GM19193 (cell line): ENCODE data around the gene C4orf50.

Experiments used
- POLR2A ChIP-seq: IDR thresholded peaks from 4 replicates; pipeline ENCODE4 v1.6.1; 2011; ENCODE audit not compliant: insufficient read depth, insufficient read length; ENCODE audit errors: extremely low read depth

Gene C4orf50

GRCh38 chr4:6018331-6018730, at the start of gene C4orf50:
Gene C4orf50, minus strand, starts transcription at chr4:6018431.
- no peak for TF ChIP-seq POLR2A

DNA sequence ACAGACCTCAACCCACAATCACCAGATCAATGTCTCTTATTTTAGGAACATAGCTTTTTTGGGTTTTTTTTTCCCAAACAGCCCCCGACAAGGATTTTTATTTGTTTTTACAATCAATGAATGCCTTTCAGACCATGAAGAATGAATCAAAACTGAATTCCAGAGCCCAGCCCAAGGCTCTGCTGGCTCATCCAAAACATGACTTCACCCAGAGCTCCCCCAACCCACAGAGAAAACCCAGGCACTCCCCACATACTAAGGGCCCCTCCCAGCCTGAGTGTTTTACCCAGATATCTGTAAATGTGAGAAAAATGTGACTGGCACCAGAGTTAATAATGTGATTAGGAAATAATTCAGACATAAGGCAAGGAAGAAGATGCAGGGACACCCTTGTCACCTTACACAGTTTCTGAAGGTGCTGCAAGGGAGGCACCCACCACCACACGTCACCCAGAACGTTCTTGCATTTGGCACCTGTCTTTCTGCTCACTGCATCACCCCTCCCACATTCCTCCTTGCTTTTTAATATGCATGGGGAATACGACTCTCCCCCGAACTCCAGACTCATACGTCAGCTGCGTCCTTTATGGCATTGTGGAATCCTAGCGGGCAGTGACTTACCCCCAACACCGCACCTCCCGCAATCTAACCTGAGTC, 47.8 kb upstream of the C4orf50 start:
- no peak for TF ChIP-seq POLR2A

DNA sequence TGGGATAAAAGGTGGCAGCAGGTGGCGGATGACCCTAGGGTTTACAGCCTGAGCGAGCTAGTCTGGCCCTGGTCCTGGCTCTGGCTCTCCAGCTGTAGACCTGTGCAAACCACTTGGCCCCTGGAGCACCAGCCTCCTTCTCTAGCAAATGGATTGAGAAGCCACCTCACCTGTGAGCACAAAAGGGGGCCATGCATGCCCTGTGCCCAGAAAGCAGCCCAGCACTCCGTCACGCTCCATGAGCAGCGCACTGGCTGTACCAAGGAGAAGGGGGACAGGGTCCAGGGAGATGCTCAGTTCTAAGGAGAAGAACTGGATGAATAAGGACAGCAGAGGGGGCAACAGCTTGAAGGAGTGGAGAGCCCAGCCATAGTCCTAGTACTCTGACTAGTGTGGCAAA, 46.9 kb upstream of the C4orf50 start:
- no peak for TF ChIP-seq POLR2A

- TF ChIP-seq POLR2A: no peak
Observed at GRCh38 chr4:6064383-6064782, 46.2 kb upstream of the C4orf50 start.

- TF ChIP-seq POLR2A: no peak
Observed at GRCh38 chr4:6063684-6064083, 45.5 kb upstream of the C4orf50 start.

GRCh38 chr4:6062133-6062532, 43.9 kb upstream of the C4orf50 start:
- TF ChIP-seq POLR2A: no peak

DNA sequence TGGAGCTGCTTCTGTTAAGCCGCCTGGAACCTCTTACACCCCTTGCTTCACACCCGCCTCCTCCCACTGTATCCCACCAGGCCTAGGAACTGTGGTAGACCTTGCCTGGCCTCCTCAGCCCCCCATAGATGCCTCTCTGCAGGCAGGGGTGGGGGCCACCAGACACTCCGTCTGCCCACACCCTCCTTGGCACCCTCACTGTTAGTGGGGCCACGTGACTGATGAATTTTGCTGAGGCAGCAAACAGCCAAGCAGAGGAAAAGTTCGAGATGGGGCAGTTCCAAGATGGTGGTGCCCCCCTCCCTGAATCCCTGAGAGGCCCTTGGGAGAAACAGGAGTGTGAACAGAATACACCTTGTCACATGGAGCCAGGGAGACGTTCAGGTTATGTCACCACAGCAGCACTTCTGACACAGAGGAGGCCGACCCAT, 41.2 kb upstream of the C4orf50 start:
- TF ChIP-seq POLR2A: no peak

DNA sequence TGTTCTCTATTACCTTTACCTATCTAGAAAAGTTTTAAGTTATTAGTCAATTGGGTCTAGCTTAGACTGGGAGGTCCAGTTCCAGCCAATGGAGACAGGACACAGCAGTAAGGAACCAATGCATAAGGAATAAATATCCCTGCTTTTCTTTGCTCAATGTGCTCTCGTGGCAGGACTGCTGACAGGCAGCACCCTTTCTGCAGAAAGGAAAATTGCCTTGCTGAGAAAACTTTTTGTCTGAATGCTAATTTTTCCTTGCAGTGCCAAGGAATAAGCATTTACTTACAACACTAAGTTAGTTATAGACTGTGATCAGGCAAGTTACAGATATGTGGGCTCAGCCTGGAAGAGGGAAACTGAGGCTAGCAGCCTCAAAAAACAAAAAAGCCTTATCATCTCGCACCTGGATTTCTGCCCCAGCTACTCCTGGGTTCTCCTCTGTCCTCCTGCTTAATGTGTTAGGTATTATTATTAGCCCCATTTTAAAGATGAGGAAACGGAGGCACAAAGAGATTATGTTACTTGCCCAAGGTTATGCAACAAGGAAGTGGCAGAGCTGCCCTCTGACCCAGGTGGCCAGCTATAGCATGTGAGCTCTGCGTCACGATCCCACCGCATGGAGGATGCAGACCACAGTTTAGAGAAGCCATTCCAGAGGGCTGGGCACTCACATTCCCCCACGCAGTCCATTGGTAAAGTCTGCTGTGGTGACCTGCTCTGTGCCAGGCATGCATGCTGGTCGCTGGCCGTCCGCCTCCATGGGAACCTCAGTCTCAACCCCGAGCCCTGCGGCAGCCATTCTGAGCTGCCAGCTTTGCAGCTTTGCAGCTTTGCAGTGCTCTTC, 40.5 kb upstream of the C4orf50 start:
- no peak for TF ChIP-seq POLR2A

DNA sequence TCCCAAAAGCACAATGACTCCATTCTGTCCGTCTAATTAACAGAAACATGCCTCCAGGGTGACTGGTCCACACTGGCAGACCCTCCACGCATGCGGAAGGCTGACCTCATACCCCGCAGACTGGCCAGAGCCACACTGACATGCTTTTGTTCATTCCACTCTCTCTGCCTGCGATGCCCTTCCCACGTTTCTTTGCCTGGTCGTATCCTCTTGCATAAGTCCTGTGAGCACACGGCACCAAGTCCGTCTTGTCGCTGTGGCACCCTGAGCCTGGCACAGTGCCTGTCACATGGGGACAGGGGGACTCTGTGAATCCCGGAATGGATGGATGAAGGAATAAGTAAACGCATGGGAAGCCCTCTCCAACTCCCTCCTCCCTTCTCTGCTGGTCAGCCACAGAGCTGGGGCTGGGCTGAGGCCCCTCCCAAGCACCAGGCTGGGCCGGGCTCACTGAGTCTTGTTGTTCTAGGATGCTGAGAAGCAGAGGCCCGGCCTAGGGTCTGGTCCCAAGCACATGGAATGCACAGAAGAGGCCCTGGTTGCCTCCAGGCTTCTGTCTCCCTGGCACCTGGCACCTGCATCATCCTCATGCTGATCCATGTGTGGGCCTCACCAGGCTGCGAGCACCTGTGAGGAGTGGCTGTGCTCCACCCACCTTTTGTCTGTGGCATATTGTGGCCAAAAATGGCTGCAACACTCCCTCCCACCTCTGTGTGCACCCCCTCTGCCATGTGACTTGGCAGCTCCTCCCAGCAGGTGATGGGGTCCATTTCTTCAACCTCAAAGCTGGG, 38.9 kb upstream of the C4orf50 start:
- no peak for TF ChIP-seq POLR2A

GRCh38 chr4:6055436-6055835, 37.2 kb upstream of the C4orf50 start:
- no peak for TF ChIP-seq POLR2A

DNA sequence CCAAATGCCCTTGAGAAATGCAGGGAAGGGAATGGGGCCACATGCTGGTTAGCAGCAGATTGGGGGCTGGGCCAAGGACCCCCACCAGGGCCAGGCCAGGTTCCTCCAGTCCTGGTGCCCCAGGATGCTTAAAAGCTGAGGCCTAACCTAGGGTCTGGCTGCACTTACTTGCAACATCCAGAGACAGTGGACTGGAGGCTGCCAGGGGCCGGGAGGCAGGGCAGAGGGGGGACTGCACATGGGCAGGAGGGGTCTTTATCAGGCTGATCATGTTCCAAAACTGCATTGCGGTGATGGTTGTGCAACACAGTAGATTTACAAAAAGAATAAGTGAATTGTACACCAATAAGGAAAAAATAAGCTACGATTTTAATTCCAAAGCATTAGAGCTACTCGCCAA, 36.8 kb upstream of the C4orf50 start:
- TF ChIP-seq POLR2A: no peak

DNA sequence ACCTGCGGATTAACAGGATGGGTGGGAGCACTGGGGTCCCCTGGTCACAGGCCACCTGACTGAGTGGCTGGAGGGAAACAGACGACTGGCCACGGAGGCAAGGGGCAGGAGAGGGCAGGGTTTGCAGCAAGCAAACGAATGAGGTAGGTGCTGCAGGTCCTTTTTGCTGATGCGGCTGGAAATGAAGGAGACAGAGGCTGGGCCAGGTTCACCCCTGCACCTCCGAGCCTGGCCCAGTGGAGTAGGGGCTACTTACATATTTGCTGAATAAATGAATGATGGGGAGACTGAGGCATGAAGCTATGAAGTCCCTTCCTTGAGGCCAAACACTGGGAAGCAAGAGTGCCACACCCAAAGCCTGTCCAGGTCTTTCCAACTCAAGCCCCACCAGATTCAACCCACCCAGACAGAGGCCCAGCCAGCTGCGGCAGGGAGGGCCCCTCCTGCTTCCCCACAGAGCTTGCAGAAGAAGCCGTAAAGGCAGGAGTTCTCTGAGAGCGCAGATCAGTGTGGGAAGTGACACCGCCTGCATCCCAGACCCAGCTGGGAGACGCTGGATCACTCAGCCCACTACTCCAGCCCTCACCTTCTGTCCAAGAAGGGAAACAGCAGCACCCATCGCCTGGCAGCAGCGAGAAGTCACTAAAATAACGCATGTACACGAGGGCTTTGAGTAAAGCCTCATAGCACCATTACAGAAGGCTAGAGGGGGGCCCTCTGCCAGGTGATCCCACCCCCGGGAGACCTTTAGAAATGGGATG, 36.1 kb upstream of the C4orf50 start:
- no peak for TF ChIP-seq POLR2A

DNA sequence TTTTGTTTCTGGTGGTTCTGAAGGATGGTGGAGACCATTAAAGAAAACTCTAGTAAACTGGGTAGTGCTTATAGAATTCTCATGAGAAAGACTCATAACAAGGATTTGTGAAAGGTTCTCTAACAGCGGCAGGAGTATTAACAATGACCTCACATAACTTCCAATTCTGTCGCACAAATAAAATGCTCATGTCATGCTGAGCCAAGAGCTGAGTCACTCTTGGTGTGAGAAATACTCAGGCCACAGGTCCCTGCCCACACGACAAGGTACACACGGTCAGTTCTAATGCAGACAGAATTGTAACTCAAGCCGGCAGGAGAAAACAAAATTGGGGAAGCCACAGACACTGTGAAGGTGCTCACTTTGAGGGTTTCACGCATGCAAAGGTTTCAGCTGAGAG, 34.4 kb upstream of the C4orf50 start:
- TF ChIP-seq POLR2A: no peak

DNA sequence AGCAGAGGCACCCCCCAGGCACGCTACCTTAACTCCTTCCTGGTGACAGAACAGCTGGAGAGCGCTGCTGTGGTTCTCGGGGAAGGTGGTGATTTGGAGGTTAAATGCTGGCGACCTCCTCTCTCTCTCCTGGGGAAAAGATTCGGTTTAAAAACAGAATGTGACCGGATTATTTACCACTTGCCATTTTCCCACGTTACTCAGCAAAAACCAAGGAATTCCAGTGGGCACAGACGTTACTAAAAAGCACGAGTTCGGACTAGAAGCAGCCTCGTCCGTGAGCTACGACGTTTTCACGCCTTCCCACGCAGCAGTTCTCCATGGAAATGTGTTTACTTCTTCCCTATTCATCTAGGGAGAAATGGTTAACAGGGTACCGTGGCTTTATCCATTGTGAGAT, 32.3 kb upstream of the C4orf50 start:
- no peak for TF ChIP-seq POLR2A

- no peak for TF ChIP-seq POLR2A
Observed at GRCh38 chr4:6049985-6050384, 31.8 kb upstream of the C4orf50 start.
